NCI-H526 treated with DMSO at 0.1 percent for 48 hours (cell line): ENCODE data around the gene GABRD.

ENCODE experiments used
- DNase-seq: peaks from one replicate; lab custom pipeline; 2025; lab: John Stamatoyannopoulos, UW

GABRD gene

GRCh38 chr1:2039251-2039650, 20.1 kb downstream of the GABRD start:
- DNase-seq = no peak

GRCh38 chr1:2041305-2041704, 22.2 kb downstream of the GABRD start:
- DNase-seq = no peak

GRCh38 chr1:2041887-2042286, 22.7 kb downstream of the GABRD start:
- no peak for DNase-seq

GRCh38 chr1:2042830-2043773, 24.0 kb downstream of the GABRD start:
- no peak for DNase-seq

DNA sequence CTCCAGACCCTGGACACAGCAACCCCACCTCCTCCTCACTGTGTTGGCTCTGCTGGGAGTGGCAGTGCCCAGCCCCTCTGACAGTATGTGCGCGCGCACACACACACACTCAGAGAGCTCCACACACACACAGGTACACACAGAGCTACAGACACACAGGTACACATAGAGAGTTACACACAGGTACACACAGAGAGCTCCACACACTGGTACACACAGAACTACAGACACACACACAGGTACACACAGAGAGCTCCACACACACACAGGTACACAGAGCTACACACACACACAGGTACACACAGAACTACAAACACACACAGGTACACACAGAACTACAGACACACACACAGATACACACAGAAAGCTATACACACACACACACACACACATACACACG, 24.7 kb downstream of the GABRD start:
- no peak for DNase-seq

DNA sequence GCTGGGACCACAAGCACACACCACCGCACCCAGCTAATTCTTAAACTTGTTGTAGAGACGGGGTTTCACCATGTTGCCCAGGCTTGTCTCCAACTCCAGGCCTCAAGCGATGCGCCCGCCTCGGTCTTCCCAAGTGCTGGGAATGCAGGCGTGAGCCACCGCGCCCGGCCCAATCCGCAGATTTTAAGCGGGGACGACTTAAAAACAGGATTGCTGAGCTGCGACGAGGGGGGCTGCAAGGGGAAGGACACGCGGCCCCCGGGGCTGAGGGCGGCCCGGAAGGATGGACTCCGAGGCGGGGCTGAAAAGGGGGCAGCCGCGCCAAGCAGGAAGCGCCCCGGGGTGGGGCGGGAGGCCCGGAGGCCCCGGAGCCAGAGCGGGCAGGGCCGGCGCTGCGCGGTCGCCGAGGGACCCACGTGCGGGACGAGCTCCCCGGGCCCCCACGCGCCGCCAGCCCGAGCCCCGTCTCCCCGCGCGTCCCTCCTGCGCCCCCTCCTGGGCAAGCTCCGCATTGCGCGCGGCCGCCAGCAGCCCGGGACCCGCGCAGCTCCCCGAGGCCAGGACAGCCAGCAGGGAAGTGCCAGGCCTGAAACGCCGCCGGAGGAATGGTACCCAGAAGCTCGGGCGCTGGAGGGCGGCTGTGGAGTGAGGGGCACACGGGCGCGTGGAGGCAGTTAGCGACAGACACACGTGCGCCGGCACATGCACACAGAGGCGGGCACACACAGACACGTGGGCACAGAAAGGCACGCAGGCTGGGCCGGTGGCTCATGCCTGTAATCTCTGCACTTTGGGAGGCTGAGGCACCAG, 25.6 kb downstream of the GABRD start:
- no peak for DNase-seq

DNA sequence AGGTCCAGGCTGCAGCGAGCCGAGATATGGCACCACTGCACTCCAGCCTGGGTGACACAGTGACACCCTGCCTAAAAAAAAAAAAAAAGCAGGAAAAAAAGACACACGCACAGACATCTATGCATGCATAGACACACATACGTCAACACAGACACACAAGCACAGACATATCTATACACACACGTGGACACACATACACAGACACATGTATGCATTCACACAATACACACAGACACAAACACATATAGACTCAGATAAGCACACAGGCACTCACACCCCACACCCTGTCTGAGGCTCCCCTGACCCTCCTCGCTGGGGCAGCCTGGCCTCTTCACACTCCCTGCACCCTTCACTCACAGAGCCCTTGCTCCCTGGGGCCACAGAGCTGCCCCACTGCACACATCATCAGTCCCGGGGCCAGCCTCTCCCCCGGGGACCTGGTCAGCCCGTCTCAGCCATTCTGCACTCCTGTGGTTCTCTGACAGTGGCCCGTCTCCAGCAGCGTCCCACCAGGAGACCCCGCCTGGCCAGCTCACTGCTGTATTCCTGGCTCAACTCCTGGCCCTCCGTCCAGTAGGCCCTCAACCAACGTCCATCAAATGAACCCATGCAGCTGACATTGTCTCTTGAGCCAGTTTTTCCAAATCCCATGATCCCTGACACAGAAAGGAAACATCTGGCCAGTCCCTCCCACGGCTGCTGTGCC, 26.5 kb downstream of the GABRD start:
- no peak for DNase-seq

- DNase-seq = peak; percentile 60
Observed at GRCh38 chr1:2046174-2046917, 27.2 kb downstream of the GABRD start.

DNA sequence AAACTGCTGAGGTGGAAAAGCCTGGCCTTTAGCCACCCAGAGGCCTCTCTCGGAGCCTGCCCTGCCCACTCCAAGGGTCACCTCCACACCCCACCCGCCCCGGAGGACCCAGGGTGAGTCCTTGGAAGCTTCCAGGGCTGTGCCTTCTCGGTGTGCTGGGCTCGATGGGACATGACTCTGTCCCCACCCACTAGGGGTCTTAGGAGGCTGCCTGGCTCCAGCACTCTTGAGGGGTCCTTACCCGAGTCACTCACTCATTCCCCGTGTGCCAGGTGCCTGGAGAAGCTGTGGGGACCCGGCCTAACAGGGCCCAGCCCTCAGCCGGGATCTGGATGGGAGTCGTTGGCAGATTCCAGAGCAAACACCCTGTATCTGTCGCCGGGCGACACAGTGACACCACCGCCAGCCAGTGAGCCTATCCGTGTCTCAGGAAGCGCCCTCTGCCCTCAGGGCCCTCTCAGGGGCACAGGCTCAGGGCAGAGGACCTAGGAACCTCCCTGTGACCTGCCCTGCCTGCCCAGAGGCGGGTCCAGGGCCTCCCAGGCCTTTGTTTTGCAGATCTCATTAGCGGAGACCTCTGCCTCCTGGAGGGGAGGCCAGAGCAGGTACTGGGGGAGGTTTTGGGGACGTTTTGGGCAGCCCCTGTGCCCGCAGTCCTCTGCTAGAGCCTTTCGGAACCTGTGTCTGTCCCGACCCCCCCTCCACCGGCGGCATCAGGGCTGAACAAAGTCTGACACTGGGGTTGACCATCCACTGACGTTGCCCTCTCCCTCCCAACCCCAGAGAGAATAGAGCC, 28.0 kb downstream of the GABRD start:
- DNase-seq = no peak

DNA sequence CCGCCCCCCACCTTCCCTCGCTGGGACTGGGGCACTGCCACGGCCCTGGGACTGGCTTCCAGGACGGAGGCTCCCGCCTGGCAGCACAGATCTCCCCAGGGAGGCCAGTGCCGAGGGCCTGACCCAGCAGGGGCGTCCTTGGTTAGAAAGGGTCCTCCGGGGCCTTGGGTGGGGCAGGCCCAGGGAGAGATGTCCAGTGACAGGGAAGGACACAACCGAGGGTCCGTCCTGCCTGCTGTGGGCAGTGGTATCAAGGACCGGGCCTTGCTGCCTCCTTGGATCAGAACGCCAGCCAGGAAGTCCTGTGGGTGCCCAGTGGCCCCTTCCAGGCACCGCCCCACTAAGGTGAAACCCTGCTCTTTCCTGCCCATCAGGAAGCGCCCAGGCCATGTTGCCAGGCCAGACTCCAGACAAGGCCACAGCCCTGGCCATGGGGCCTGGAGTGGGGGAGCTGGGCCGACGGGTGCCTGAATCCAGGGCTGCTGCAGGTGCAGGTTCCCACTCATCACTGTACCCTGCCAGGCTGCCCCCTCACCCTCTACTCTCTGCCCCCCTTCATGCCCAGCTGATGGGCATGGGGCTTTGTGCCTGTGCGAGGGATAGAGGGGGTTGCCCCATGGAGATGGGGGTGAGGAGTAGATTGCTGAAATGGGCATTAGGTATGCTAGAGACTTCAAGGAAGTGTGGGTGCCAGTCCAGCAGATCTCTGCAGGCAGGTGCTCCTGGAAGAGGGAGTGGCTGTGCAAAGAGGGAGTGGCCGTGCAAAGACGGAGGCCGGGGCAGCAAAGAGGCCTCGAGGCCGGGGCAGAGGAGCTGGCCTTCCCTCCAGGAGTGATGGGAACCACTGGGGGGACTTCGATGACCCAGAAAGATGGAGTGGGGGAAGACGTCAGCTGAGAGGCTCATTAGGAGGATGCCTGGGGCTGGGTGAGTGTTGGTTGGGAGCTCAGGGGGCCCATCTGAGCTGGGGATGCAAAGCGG, 28.9 kb downstream of the GABRD start:
- DNase-seq = no peak

- DNase-seq = peak; percentile 12
Observed at GRCh38 chr1:2049225-2049717, 30.1 kb downstream of the GABRD start.

- DNase-seq = peak; percentile 81
Observed at GRCh38 chr1:2049718-2050431, 30.7 kb downstream of the GABRD start, which contains the start of gene PRKCZ. TSS of gene PRKCZ (plus strand) at chr1:2050411. CDS start at chr1:2050631, 220 bp downstream.

GRCh38 chr1:2050461-2050792, 31.3 kb downstream of the GABRD start:
- no peak for DNase-seq

GRCh38 chr1:2050793-2051682, 31.9 kb downstream of the GABRD start:
- DNase-seq = no peak

- no peak for DNase-seq
Observed at GRCh38 chr1:2052054-2052679, 33.0 kb downstream of the GABRD start.

- no peak for DNase-seq
Observed at GRCh38 chr1:2052756-2053155, 33.6 kb downstream of the GABRD start.

- DNase-seq = no peak
Observed at GRCh38 chr1:2053217-2053616, 34.1 kb downstream of the GABRD start.
